HEK293 (cell line): ENCODE data around the gene ANKRD33.

Experiments
- CTCF ChIP-seq: fragments of 450-650 bp; formaldehyde crosslinking; IDR thresholded peaks from 2 replicates; pipeline ENCODE4 v1.5.1; 2016; ENCODE audit warnings: missing biosample characterization, missing genetic modification characterization
- GFI1B ChIP-seq: fragments of 450-650 bp; formaldehyde crosslinking; IDR thresholded peaks from 2 replicates; pipeline ENCODE4 v1.5.1; 2016; ENCODE audit warnings: missing biosample characterization, missing genetic modification characterization
- KLF7 ChIP-seq: fragments of 450-650 bp; formaldehyde crosslinking; IDR thresholded peaks from 2 replicates; pipeline ENCODE4 v1.5.1; 2016; ENCODE audit warnings: missing biosample characterization, missing genetic modification characterization, borderline replicate concordance
- MYNN ChIP-seq: fragments of 450-650 bp; formaldehyde crosslinking; IDR thresholded peaks from 2 replicates; pipeline ENCODE4 v1.5.1; 2016; ENCODE audit warnings: missing biosample characterization, missing genetic modification characterization, borderline replicate concordance
- ZBTB48 ChIP-seq: fragments of 450-650 bp; formaldehyde crosslinking; IDR thresholded peaks from 2 replicates; pipeline ENCODE4 v1.5.1; 2016; ENCODE audit warnings: missing biosample characterization, missing genetic modification characterization
- ZEB2 ChIP-seq: fragments of 450-650 bp; formaldehyde crosslinking; IDR thresholded peaks from 2 replicates; pipeline ENCODE4 v1.5.1; 2016; ENCODE audit warnings: missing biosample characterization, missing genetic modification characterization
- ZNF132 ChIP-seq: fragments of 450-650 bp; formaldehyde crosslinking; IDR thresholded peaks from 2 replicates; pipeline ENCODE4 v1.5.1; 2017; ENCODE audit warnings: missing biosample characterization, missing genetic modification characterization, borderline replicate concordance
- ZNF354C ChIP-seq: fragments of 450-650 bp; formaldehyde crosslinking; IDR thresholded peaks from 2 replicates; pipeline ENCODE4 v1.5.1; 2016; ENCODE audit warnings: missing biosample characterization, missing genetic modification characterization, low read depth, borderline replicate concordance
- ZNF513 ChIP-seq: fragments of 450-650 bp; IDR thresholded peaks from 2 replicates; pipeline ENCODE4 v1.5.1; 2018; ENCODE audit warnings: missing biosample characterization, missing genetic modification characterization
- ZNF521 ChIP-seq: fragments of 450-650 bp; formaldehyde crosslinking; IDR thresholded peaks from 2 replicates; pipeline ENCODE4 v1.5.1; 2017; ENCODE audit warnings: missing biosample characterization, mild to moderate bottlenecking, missing genetic modification characterization
- TF ChIP-seq, protein P1 (sequence below): fragments of 450-650 bp; formaldehyde crosslinking; conservative IDR thresholded peaks from 2 replicates; pipeline ENCODE4 v1.5.1; 2016; ENCODE audit warnings: low read depth, missing biosample characterization, missing genetic modification characterization

GRCh38 chr12:51911788-51912711 is 24.1 kb downstream of the ANKRD33 start:
- no peak for TF ChIP-seq CTCF (tag by site-specific recombination)
- TF ChIP-seq ZNF354C (tag by site-specific recombination), result no peak
- TF ChIP-seq MYNN (tag by site-specific recombination), result no peak
- TF ChIP-seq ZNF132 (tag by site-specific recombination), result no peak
- TF ChIP-seq, protein P1, sequence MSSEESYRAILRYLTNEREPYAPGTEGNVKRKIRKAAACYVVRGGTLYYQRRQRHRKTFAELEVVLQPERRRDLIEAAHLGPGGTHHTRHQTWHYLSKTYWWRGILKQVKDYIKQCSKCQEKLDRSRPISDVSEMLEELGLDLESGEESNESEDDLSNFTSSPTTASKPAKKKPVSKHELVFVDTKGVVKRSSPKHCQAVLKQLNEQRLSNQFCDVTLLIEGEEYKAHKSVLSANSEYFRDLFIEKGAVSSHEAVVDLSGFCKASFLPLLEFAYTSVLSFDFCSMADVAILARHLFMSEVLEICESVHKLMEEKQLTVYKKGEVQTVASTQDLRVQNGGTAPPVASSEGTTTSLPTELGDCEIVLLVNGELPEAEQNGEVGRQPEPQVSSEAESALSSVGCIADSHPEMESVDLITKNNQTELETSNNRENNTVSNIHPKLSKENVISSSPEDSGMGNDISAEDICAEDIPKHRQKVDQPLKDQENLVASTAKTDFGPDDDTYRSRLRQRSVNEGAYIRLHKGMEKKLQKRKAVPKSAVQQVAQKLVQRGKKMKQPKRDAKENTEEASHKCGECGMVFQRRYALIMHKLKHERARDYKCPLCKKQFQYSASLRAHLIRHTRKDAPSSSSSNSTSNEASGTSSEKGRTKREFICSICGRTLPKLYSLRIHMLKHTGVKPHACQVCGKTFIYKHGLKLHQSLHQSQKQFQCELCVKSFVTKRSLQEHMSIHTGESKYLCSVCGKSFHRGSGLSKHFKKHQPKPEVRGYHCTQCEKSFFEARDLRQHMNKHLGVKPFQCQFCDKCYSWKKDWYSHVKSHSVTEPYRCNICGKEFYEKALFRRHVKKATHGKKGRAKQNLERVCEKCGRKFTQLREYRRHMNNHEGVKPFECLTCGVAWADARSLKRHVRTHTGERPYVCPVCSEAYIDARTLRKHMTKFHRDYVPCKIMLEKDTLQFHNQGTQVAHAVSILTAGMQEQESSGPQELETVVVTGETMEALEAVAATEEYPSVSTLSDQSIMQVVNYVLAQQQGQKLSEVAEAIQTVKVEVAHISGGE, result no peak
- TF ChIP-seq ZNF513, result no peak
- TF ChIP-seq GFI1B (tag by site-specific recombination), result no peak
- no peak for TF ChIP-seq KLF7
- no peak for TF ChIP-seq ZNF521 (tag by site-specific recombination)
- TF ChIP-seq ZEB2 (tag by site-specific recombination), result no peak
- no peak for TF ChIP-seq ZBTB48 (tag by site-specific recombination)
